Measurements from ENCODE around the gene ANK2. TPM values are rescaled to one million over a fixed set of nuclear protein-coding genes. Genes with fewer than 3 reads are reported as not detected.

ANK2 gene
- total RNA-seq, 1 donor from 2014 or later, result 112 TPM

MicroRNAs encoded within 50 kb of the gene (microRNA counts, 767-probe panel; counts per million panel counts)
- not detected for microRNA hsa-miR-1243

Small RNAs within 50 kb of the gene (microRNA-seq; reads per million reads assigned to microRNA genes)
- 1.1 reads per million for gene MIR1243
- gene MIR8082, result not detected
